ENCODE data around the gene PGC. TPM values are rescaled to one million over a fixed set of nuclear protein-coding genes. Genes with fewer than 3 reads are reported as not detected.

Gene PGC
- total RNA-seq, 6 donors from 2014 or later = 241 to 4,380 (median 659) TPM

DNA sequence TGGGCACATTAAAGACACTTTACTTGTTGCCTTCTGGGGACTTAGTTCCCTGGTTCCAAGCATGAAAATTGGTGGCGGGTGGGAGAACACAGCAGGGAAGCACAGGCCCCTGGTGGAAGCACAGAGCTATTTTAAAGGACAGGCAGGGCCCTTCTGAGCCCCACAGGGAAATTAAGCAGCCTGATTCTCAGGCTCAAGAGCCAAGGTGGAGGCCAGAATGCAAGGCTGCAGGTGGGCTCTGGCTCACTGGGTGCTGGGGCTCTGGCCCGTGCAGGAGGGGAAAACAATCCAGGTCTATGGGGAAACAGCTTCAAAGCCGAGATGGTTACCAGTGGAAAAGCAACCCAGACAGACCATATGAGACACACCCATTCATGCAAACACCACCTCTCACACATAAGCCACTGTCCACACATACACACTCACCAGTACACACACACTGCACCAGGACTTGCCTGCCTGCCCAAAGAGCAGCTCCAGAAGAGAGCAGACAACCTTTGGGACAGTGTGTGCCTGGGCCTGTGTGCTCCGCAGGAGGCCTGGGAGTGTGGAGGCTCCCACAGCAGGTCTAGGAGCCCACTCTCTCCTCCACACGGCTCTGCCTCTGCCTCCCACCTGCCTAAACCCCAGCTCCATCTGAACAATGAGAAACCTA, 42.4 kb downstream of the PGC start:
- peak overlapping the region; percentile 70 to 82 (median 76) for H3K27ac ChIP-seq
- ATAC-seq (ENCODE audit: low FRiP score in 2 of 2) (no peak), DNase-seq (no peak)
- no peaks in the 10 kb centered on the region for H3K27me3 ChIP-seq
- H3K9me3 ChIP-seq = no peaks in the 10 kb centered on the region
- TF ChIP-seq, protein P1, sequence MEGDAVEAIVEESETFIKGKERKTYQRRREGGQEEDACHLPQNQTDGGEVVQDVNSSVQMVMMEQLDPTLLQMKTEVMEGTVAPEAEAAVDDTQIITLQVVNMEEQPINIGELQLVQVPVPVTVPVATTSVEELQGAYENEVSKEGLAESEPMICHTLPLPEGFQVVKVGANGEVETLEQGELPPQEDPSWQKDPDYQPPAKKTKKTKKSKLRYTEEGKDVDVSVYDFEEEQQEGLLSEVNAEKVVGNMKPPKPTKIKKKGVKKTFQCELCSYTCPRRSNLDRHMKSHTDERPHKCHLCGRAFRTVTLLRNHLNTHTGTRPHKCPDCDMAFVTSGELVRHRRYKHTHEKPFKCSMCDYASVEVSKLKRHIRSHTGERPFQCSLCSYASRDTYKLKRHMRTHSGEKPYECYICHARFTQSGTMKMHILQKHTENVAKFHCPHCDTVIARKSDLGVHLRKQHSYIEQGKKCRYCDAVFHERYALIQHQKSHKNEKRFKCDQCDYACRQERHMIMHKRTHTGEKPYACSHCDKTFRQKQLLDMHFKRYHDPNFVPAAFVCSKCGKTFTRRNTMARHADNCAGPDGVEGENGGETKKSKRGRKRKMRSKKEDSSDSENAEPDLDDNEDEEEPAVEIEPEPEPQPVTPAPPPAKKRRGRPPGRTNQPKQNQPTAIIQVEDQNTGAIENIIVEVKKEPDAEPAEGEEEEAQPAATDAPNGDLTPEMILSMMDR (IDR thresholded peaks at IDR 0.05) = no peak
- TF ChIP-seq POLR2AphosphoS5 (IDR thresholded peaks at IDR 0.05) (no peak), EP300 (IDR thresholded peaks at IDR 0.05) (no peak), POLR2A (IDR thresholded peaks at IDR 0.05) (no peak)
- peaks cover 28 to 48% (median 40%) of the 10 kb centered on the region in 4 donors for H3K4me1 ChIP-seq
- peaks cover 0 to 5% (median 0%) of the 10 kb centered on the region in 4 donors for H3K36me3 ChIP-seq
- no peak overlapping the region for H3K4me3 ChIP-seq
- 90 to 93% methylated on average over 3 to 5 of the region's 5 CpGs for WGBS, 2 donors

DNA sequence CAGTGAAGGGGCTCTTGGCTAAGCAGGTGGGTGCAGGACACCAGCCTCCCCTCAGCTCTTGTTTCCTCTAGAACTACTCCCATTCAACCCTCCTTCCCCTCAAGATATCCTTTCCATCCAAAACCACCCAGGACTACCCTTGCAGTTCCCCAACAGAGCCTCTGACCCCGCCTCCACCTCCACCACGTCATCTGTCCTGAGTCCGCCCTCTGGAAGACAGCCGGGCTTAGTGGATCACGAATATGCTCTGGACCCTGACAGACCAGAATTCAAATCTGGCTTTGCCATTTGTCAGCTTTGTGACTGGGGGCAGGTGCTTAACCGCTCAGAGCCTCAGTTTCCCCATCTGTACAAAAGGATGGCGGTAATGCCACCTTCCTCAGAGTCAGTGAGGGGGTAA, 43.2 kb downstream of the PGC start:
- DNase-seq = no peak
- TF ChIP-seq, protein P1 (IDR thresholded peaks at IDR 0.05) = no peak
- TF ChIP-seq POLR2A (IDR thresholded peaks at IDR 0.05) (no peak), POLR2AphosphoS5 (IDR thresholded peaks at IDR 0.05) (no peak), EP300 (IDR thresholded peaks at IDR 0.05) (no peak)
- no peak overlapping the region for H3K27ac ChIP-seq
- no peak overlapping the region for H3K4me3 ChIP-seq
- H3K27me3 ChIP-seq = no peaks in the 10 kb centered on the region
- WGBS, 2 donors = 88 to 89% methylated on average over 7 of the region's 7 CpGs
- H3K36me3 ChIP-seq = peaks cover 0 to 5% (median 0%) of the 10 kb centered on the region in 4 donors
- H3K9me3 ChIP-seq = no peaks in the 10 kb centered on the region
- ATAC-seq (ENCODE audit: low FRiP score in 2 of 2) = no peak
- H3K4me1 ChIP-seq = peaks cover 28 to 48% (median 40%) of the 10 kb centered on the region in 4 donors

GRCh38 chr6:41702771-41703494, 44.3 kb downstream of the PGC start:
- Histone ChIP-seq H3K27me3 (no peaks in the 10 kb centered on the region), H3K4me3 (no peak overlapping the region), H3K9me3 (no peaks in the 10 kb centered on the region), H3K27ac (no peak overlapping the region), H3K4me1 (peaks cover 24 to 42% (median 34%) of the 10 kb centered on the region in 4 donors), H3K36me3 (peaks cover 0 to 14% (median 0%) of the 10 kb centered on the region in 4 donors)
- no peak for TF ChIP-seq EP300 (IDR thresholded peaks at IDR 0.05)
- TF ChIP-seq POLR2A (IDR thresholded peaks at IDR 0.05) = no peak
- TF ChIP-seq, protein P1 (IDR thresholded peaks at IDR 0.05) = no peak
- TF ChIP-seq POLR2AphosphoS5 (IDR thresholded peaks at IDR 0.05) = no peak
- ATAC-seq (ENCODE audit: low FRiP score in 2 of 2) = no peak
- DNase-seq = no peak
- 81 to 96% methylated on average over 3 to 14 of the region's 14 CpGs for WGBS, 2 donors

GRCh38 chr6:41702089-41702745, 45.0 kb downstream of the PGC start:
- WGBS, 2 donors = 92 to 93% methylated on average over 10 of the region's 10 CpGs
- no peak for ATAC-seq (ENCODE audit: low FRiP score in 2 of 2)
- Histone ChIP-seq H3K4me1 (peaks cover 17 to 36% (median 27%) of the 10 kb centered on the region in 4 donors), H3K36me3 (peaks cover 0 to 19% (median 0%) of the 10 kb centered on the region in 4 donors), H3K27me3 (no peaks in the 10 kb centered on the region), H3K4me3 (no peak overlapping the region), H3K27ac (no peak overlapping the region), H3K9me3 (no peaks in the 10 kb centered on the region)
- no peak for DNase-seq
- no peak for TF ChIP-seq POLR2A (IDR thresholded peaks at IDR 0.05)
- TF ChIP-seq POLR2AphosphoS5 (IDR thresholded peaks at IDR 0.05) = no peak
- TF ChIP-seq EP300 (IDR thresholded peaks at IDR 0.05) = no peak
- TF ChIP-seq, protein P1 (IDR thresholded peaks at IDR 0.05) = no peak
